Measurements from ENCODE around the gene FHL1. TPM values are rescaled to one million over a fixed set of nuclear protein-coding genes. Genes with fewer than 3 reads are reported as not detected.

Gene FHL1
- total RNA-seq, 1 experiment from 2014 or later, result not detected

DNA sequence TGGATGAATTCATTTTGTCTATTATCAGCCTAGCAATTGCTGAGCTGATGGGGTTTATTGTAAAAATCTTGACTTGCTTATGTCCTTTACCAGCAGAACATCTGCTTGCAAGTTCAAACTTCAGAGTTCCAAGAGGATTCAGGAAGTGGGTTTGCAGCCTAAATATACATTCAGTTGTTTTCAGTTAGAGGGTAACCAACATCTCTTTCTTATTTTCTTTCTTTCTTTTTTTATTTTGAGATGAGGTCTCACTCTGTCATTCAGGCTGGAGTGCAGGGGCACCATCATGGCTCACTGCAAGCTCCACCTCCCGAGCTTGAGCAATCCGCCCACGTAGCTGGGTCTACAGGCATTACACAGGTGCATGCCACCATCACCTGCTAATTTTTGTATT, 31.4 kb upstream of the FHL1 start:
- no peak overlapping the region for H3K9ac ChIP-seq (ENCODE audit: low read length)
- H3K36me3 ChIP-seq (ENCODE audit: insufficient read depth, low read length), result no peaks in the 10 kb centered on the region
- H3K4me2 ChIP-seq (ENCODE audit: low read depth, low read length, poor library complexity, severe bottlenecking), result no peak overlapping the region
- H4K20me1 ChIP-seq (ENCODE audit: insufficient read depth, low read depth, low read length), result no peaks in the 10 kb centered on the region
- no peak overlapping the region for H3K4me3 ChIP-seq (ENCODE audit: low read length)
- DNase-seq, result no peak
- H2AFZ ChIP-seq (ENCODE audit: low read length), result no peak overlapping the region
- no peaks in the 10 kb centered on the region for H3K9me2 ChIP-seq (replicated peaks; ENCODE audit: insufficient read depth, low read length)
- H3K79me2 ChIP-seq (ENCODE audit: low read length), result no peaks in the 10 kb centered on the region
- no peaks in the 10 kb centered on the region for H3K27me3 ChIP-seq (ENCODE audit: low read length)
- H3K4me1 ChIP-seq (ENCODE audit: low read length), result no peaks in the 10 kb centered on the region
- no peak overlapping the region for H3K27ac ChIP-seq (ENCODE audit: low read length)
- H3K9me3 ChIP-seq (ENCODE audit: low read length), result no peaks in the 10 kb centered on the region

DNA sequence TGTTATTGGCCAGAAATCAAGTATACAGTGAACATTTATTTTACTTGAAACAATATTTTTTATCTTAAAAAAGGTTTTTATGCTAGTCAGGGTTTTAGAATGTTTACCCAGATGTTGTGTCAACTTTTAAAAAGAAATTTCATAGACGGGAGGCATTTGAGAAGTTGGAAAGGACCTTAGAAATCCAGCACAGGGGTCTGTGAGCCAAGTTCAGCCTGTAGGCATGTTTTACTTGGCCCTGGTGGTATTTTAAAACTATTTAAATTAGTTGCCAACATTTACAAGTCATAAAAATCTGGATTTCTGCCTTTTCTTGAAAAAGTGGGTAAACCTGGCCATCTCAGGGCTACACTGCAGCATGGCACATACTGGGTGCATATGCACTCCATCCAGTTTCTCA, 25.5 kb upstream of the FHL1 start:
- Histone ChIP-seq H3K9me3 (ENCODE audit: low read length) (no peaks in the 10 kb centered on the region), H3K36me3 (ENCODE audit: insufficient read depth, low read length) (no peaks in the 10 kb centered on the region), H3K4me1 (ENCODE audit: low read length) (no peaks in the 10 kb centered on the region), H2AFZ (ENCODE audit: low read length) (no peak overlapping the region), H3K9me2 (replicated peaks; ENCODE audit: insufficient read depth, low read length) (no peaks in the 10 kb centered on the region), H4K20me1 (ENCODE audit: insufficient read depth, low read depth, low read length) (no peaks in the 10 kb centered on the region), H3K27me3 (ENCODE audit: low read length) (no peaks in the 10 kb centered on the region), H3K79me2 (ENCODE audit: low read length) (no peaks in the 10 kb centered on the region), H3K27ac (ENCODE audit: low read length) (no peak overlapping the region), H3K4me3 (ENCODE audit: low read length) (no peak overlapping the region), H3K4me2 (ENCODE audit: low read depth, low read length, poor library complexity, severe bottlenecking) (no peak overlapping the region), H3K9ac (ENCODE audit: low read length) (no peak overlapping the region)
- no peak for DNase-seq

DNA sequence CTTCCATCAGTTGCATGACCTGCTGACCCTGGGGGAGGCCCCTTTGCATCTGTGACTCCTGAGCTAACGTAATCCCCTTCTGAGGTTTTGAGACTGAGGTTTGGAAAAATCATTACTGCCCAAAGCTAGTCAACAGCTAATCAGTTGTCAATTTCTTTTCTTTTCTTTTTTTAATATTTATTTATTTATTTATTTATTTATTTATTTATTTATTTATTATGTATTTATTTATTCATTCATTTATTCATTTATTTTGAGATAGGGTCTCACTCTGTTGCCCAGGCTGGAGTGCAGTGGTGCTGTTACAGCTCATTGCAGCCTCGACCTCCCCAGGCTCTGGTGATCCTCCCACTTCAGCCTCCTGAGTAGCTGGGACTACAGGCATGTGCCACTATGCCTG, 25.1 kb upstream of the FHL1 start:
- Histone ChIP-seq H3K9me3 (ENCODE audit: low read length) (no peaks in the 10 kb centered on the region), H3K4me3 (ENCODE audit: low read length) (no peak overlapping the region), H3K4me2 (ENCODE audit: low read depth, low read length, poor library complexity, severe bottlenecking) (no peak overlapping the region), H4K20me1 (ENCODE audit: insufficient read depth, low read depth, low read length) (no peaks in the 10 kb centered on the region), H3K4me1 (ENCODE audit: low read length) (no peaks in the 10 kb centered on the region), H3K27ac (ENCODE audit: low read length) (no peak overlapping the region), H2AFZ (ENCODE audit: low read length) (no peak overlapping the region), H3K27me3 (ENCODE audit: low read length) (no peaks in the 10 kb centered on the region), H3K9ac (ENCODE audit: low read length) (no peak overlapping the region), H3K9me2 (replicated peaks; ENCODE audit: insufficient read depth, low read length) (no peaks in the 10 kb centered on the region), H3K79me2 (ENCODE audit: low read length) (no peaks in the 10 kb centered on the region), H3K36me3 (ENCODE audit: insufficient read depth, low read length) (no peaks in the 10 kb centered on the region)
- DNase-seq, result no peak

- H3K36me3 ChIP-seq (ENCODE audit: insufficient read depth, low read length), result no peaks in the 10 kb centered on the region
- no peak overlapping the region for H3K4me3 ChIP-seq (ENCODE audit: low read length)
- H4K20me1 ChIP-seq (ENCODE audit: insufficient read depth, low read depth, low read length), result no peaks in the 10 kb centered on the region
- H3K27me3 ChIP-seq (ENCODE audit: low read length), result no peaks in the 10 kb centered on the region
- H3K4me2 ChIP-seq (ENCODE audit: low read depth, low read length, poor library complexity, severe bottlenecking), result no peak overlapping the region
- H3K9me3 ChIP-seq (ENCODE audit: low read length), result no peaks in the 10 kb centered on the region
- no peaks in the 10 kb centered on the region for H3K9me2 ChIP-seq (replicated peaks; ENCODE audit: insufficient read depth, low read length)
- no peak overlapping the region for H3K9ac ChIP-seq (ENCODE audit: low read length)
- no peak for DNase-seq
- no peak overlapping the region for H3K27ac ChIP-seq (ENCODE audit: low read length)
- H3K79me2 ChIP-seq (ENCODE audit: low read length), result no peaks in the 10 kb centered on the region
- no peaks in the 10 kb centered on the region for H3K4me1 ChIP-seq (ENCODE audit: low read length)
- no peak overlapping the region for H2AFZ ChIP-seq (ENCODE audit: low read length)
Measured at GRCh38 chrX:136125106-136125505, 22.2 kb upstream of the FHL1 start.

- no peak overlapping the region for H3K4me2 ChIP-seq (ENCODE audit: low read depth, low read length, poor library complexity, severe bottlenecking)
- no peak for DNase-seq
- no peaks in the 10 kb centered on the region for H3K27me3 ChIP-seq (ENCODE audit: low read length)
- H3K27ac ChIP-seq (ENCODE audit: low read length), result no peak overlapping the region
- H4K20me1 ChIP-seq (ENCODE audit: insufficient read depth, low read depth, low read length), result no peaks in the 10 kb centered on the region
- no peaks in the 10 kb centered on the region for H3K79me2 ChIP-seq (ENCODE audit: low read length)
- no peak overlapping the region for H2AFZ ChIP-seq (ENCODE audit: low read length)
- no peaks in the 10 kb centered on the region for H3K9me3 ChIP-seq (ENCODE audit: low read length)
- H3K36me3 ChIP-seq (ENCODE audit: insufficient read depth, low read length), result no peaks in the 10 kb centered on the region
- H3K9me2 ChIP-seq (replicated peaks; ENCODE audit: insufficient read depth, low read length), result no peaks in the 10 kb centered on the region
- H3K9ac ChIP-seq (ENCODE audit: low read length), result no peak overlapping the region
- no peak overlapping the region for H3K4me3 ChIP-seq (ENCODE audit: low read length)
- H3K4me1 ChIP-seq (ENCODE audit: low read length), result no peaks in the 10 kb centered on the region
Measured at GRCh38 chrX:136126371-136126770, 21.0 kb upstream of the FHL1 start.

DNA sequence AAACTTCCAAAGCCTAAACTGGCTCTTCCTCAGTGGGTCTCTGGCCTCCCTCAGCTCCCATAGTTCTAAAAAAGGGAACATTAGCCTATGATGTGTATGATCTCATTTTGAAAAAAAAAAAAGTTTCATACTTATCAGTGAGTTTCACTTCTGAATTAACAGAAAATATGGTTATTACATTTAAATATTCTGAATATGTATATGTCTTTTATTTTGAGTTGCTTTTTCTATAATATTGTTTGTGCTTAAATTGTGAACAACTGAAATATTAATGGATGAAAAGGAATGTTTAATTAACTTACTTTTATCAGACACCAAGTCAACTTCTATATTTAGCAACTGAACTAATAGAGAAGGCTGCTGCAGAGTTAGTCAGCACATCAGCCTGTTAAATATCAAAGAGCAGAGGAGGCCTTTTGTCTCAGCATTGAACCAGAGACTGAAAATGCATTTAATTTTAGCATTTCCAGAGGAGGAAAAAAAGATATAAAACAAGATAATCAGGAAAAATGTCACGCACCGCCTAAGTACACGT, 20.4 kb upstream of the FHL1 start:
- Histone ChIP-seq H3K9ac (ENCODE audit: low read length) (no peak overlapping the region), H3K27me3 (ENCODE audit: low read length) (no peaks in the 10 kb centered on the region), H3K36me3 (ENCODE audit: insufficient read depth, low read length) (no peaks in the 10 kb centered on the region), H3K9me2 (replicated peaks; ENCODE audit: insufficient read depth, low read length) (no peaks in the 10 kb centered on the region), H3K4me1 (ENCODE audit: low read length) (no peaks in the 10 kb centered on the region), H3K4me2 (ENCODE audit: low read depth, low read length, poor library complexity, severe bottlenecking) (no peak overlapping the region), H3K27ac (ENCODE audit: low read length) (no peak overlapping the region), H3K4me3 (ENCODE audit: low read length) (no peak overlapping the region), H3K79me2 (ENCODE audit: low read length) (no peaks in the 10 kb centered on the region), H3K9me3 (ENCODE audit: low read length) (no peaks in the 10 kb centered on the region), H4K20me1 (ENCODE audit: insufficient read depth, low read depth, low read length) (no peaks in the 10 kb centered on the region), H2AFZ (ENCODE audit: low read length) (no peak overlapping the region)
- DNase-seq, result no peak

GRCh38 chrX:136128743-136129142, 18.6 kb upstream of the FHL1 start:
- Histone ChIP-seq H3K9me3 (ENCODE audit: low read length) (no peaks in the 10 kb centered on the region), H3K79me2 (ENCODE audit: low read length) (no peaks in the 10 kb centered on the region), H4K20me1 (ENCODE audit: insufficient read depth, low read depth, low read length) (no peaks in the 10 kb centered on the region), H3K9ac (ENCODE audit: low read length) (no peak overlapping the region), H3K4me1 (ENCODE audit: low read length) (no peaks in the 10 kb centered on the region), H2AFZ (ENCODE audit: low read length) (no peak overlapping the region), H3K27me3 (ENCODE audit: low read length) (no peaks in the 10 kb centered on the region), H3K4me2 (ENCODE audit: low read depth, low read length, poor library complexity, severe bottlenecking) (no peak overlapping the region), H3K27ac (ENCODE audit: low read length) (no peak overlapping the region), H3K36me3 (ENCODE audit: insufficient read depth, low read length) (no peaks in the 10 kb centered on the region), H3K9me2 (replicated peaks; ENCODE audit: insufficient read depth, low read length) (no peaks in the 10 kb centered on the region), H3K4me3 (ENCODE audit: low read length) (no peak overlapping the region)
- DNase-seq, result no peak

DNA sequence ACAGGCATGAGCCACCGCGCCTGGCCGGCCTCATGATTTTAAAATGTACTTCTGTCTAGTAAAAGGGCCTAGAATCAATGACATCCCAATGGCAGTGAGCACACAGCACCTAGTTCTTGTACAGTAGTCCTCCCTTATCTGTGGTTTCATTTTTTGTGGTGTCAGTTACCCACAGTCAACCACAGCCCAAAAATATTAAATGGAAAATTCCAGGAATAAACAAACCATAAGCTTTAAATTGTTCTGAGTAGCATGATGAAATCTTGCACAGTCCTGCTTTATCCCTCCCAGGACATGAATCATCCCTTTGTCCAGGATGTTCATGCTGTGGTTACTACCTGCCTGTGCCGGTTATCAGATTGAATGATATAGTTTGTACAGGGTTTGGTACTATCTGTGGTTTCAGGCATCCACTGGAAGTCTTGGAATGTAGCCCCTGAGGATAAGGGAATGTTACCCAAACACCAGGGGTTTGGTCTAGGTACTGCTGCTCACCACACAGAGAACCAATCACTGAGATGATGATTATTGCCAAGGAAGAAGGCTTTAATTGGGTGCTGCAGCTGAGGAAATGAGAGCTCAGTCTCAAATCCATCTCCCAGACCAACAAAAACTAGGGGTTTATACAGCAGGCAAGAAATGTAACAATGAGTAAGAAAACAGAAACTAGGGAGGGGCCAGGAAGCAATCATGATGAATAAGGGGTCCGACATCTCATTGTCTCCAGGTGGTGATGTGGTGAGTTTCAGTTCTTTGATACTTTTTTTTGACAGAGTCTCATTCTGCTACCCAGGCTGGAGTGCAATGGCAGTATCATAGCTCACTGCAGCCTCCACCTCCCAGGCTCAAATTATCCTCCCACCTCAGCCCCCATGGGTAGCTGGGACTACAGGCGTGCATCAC, 16.2 kb upstream of the FHL1 start:
- H3K27ac ChIP-seq (ENCODE audit: low read length), result no peak overlapping the region
- no peaks in the 10 kb centered on the region for H3K9me2 ChIP-seq (replicated peaks; ENCODE audit: insufficient read depth, low read length)
- H3K4me3 ChIP-seq (ENCODE audit: low read length), result no peak overlapping the region
- no peaks in the 10 kb centered on the region for H3K79me2 ChIP-seq (ENCODE audit: low read length)
- no peaks in the 10 kb centered on the region for H3K4me1 ChIP-seq (ENCODE audit: low read length)
- H4K20me1 ChIP-seq (ENCODE audit: insufficient read depth, low read depth, low read length), result no peaks in the 10 kb centered on the region
- no peak for DNase-seq
- H3K9ac ChIP-seq (ENCODE audit: low read length), result no peak overlapping the region
- H2AFZ ChIP-seq (ENCODE audit: low read length), result no peak overlapping the region
- no peak overlapping the region for H3K4me2 ChIP-seq (ENCODE audit: low read depth, low read length, poor library complexity, severe bottlenecking)
- no peaks in the 10 kb centered on the region for H3K27me3 ChIP-seq (ENCODE audit: low read length)
- no peaks in the 10 kb centered on the region for H3K36me3 ChIP-seq (ENCODE audit: insufficient read depth, low read length)
- H3K9me3 ChIP-seq (ENCODE audit: low read length), result no peaks in the 10 kb centered on the region
